ENCODE measurements around the gene CORIN.

- TF ChIP-seq, protein P1, sequence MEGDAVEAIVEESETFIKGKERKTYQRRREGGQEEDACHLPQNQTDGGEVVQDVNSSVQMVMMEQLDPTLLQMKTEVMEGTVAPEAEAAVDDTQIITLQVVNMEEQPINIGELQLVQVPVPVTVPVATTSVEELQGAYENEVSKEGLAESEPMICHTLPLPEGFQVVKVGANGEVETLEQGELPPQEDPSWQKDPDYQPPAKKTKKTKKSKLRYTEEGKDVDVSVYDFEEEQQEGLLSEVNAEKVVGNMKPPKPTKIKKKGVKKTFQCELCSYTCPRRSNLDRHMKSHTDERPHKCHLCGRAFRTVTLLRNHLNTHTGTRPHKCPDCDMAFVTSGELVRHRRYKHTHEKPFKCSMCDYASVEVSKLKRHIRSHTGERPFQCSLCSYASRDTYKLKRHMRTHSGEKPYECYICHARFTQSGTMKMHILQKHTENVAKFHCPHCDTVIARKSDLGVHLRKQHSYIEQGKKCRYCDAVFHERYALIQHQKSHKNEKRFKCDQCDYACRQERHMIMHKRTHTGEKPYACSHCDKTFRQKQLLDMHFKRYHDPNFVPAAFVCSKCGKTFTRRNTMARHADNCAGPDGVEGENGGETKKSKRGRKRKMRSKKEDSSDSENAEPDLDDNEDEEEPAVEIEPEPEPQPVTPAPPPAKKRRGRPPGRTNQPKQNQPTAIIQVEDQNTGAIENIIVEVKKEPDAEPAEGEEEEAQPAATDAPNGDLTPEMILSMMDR (conservative IDR thresholded peaks at IDR 0.05; ENCODE audit: low read length): no peak
- no peak for TF ChIP-seq EZH2phosphoT487 (IDR thresholded peaks at IDR 0.05; ENCODE audit: borderline replicate concordance)
These were observed 18.8 kb upstream of the CORIN start for GRCh38 chr4:47856713-47857112.

All from Loucy (cell line).